ENCODE results near the gene SNORC. TPM values are rescaled to one million over a fixed set of nuclear protein-coding genes. Genes with fewer than 3 reads are reported as not detected.
"Not testable (repeated sequence)": the region's sequence is repeated elsewhere in the genome, so short reads cannot be mapped to it uniquely, and the experiment has no call there.

SNORC gene
- total RNA-seq, 2 experiments from 2014 or later = 0.87 to 2.1 TPM

- peaks cover 12% of the 10 kb centered on the region for H3K4me1 Mint-ChIP-seq
- DNase-seq = no peak
- no peak overlapping the region for H3K4me3 Mint-ChIP-seq
- H3K27me3 Mint-ChIP-seq = no peaks in the 10 kb centered on the region
- no peaks in the 10 kb centered on the region for H3K9me3 Mint-ChIP-seq (ENCODE audit: low read depth)
- no peaks in the 10 kb centered on the region for H3K36me3 Mint-ChIP-seq (ENCODE audit: low read depth)
- ATAC-seq = no peak
- ChIA-PET CTCF (interaction anchor here (0.5 kb wide), 1 partner anchor 21 kb away, joined by 3 read pairs; no protein-coding TSS in a partner anchor), POLR2A (no interaction called here)
- intact Hi-C loops (cut with DNase I, micrococcal nuclease) = no loop called here
- H3K27ac Mint-ChIP-seq = peak overlapping the region; percentile 28
Measured at GRCh38 chr2:232900811-232901735, 31.0 kb downstream of the SNORC start.

GRCh38 chr2:232901736-232902578 is 31.9 kb downstream of the SNORC start:
- DNase-seq = peak; percentile 80
- H3K9me3 Mint-ChIP-seq (ENCODE audit: low read depth) = no peaks in the 10 kb centered on the region
- POLR2A ChIA-PET = no interaction called here

GRCh38 chr2:232903989-232904388 is 33.9 kb downstream of the SNORC start:
- CTCF ChIA-PET = no interaction called here
- Mint-ChIP-seq H3K4me3 (no peak overlapping the region), H3K9me3 (ENCODE audit: low read depth) (no peaks in the 10 kb centered on the region), H3K27ac (no peak overlapping the region), H3K36me3 (ENCODE audit: low read depth) (no peaks in the 10 kb centered on the region), H3K4me1 (peaks cover 10% of the 10 kb centered on the region), H3K27me3 (peaks cover 1% of the 10 kb centered on the region)
- POLR2A ChIA-PET = no interaction called here
- intact Hi-C loops (cut with DNase I, micrococcal nuclease) = no loop called here
- ATAC-seq (no peak), DNase-seq (no peak)

More at GRCh38 chr2:232901736-232902578, 31.9 kb downstream of the SNORC start:
- no peaks in the 10 kb centered on the region for H3K36me3 Mint-ChIP-seq (ENCODE audit: low read depth)
- intact Hi-C loops (cut with DNase I, micrococcal nuclease) = no loop called here
- H3K27ac Mint-ChIP-seq = peak overlapping the region; percentile 28
- ATAC-seq = peak; percentile 86
- peaks cover 10% of the 10 kb centered on the region for H3K4me1 Mint-ChIP-seq
- CTCF ChIA-PET = no interaction called here
- no peaks in the 10 kb centered on the region for H3K27me3 Mint-ChIP-seq
- H3K4me3 Mint-ChIP-seq = peak overlapping the region; percentile 7

- POLR2A ChIA-PET; CTCF ChIA-PET; H3K4me3 Mint-ChIP-seq; DNase-seq; ATAC-seq; H3K36me3 Mint-ChIP-seq (ENCODE audit: low read depth); H3K27ac Mint-ChIP-seq; H3K4me1 Mint-ChIP-seq; intact Hi-C loops (cut with DNase I, micrococcal nuclease): not testable (repeated sequence)
- Mint-ChIP-seq H3K9me3 (ENCODE audit: low read depth) (peaks cover 11% of the 10 kb centered on the region), H3K27me3 (peaks cover 15% of the 10 kb centered on the region)
Measured at GRCh38 chr2:232906867-232907717, 37.0 kb downstream of the SNORC start.

GRCh38 chr2:232907718-232908085 is 37.6 kb downstream of the SNORC start:
- CTCF ChIA-PET; intact Hi-C loops (cut with DNase I, micrococcal nuclease); DNase-seq; H3K4me1 Mint-ChIP-seq; H3K4me3 Mint-ChIP-seq; POLR2A ChIA-PET; H3K36me3 Mint-ChIP-seq (ENCODE audit: low read depth); ATAC-seq; H3K27ac Mint-ChIP-seq: not testable (repeated sequence)
- H3K9me3 Mint-ChIP-seq (ENCODE audit: low read depth) = peaks cover 11% of the 10 kb centered on the region
- peaks cover 17% of the 10 kb centered on the region for H3K27me3 Mint-ChIP-seq

- Mint-ChIP-seq H3K36me3 (ENCODE audit: low read depth) (no peaks in the 10 kb centered on the region), H3K27me3 (peaks cover 22% of the 10 kb centered on the region), H3K9me3 (ENCODE audit: low read depth) (peaks cover 11% of the 10 kb centered on the region), H3K4me1 (no peaks in the 10 kb centered on the region), H3K27ac (no peak overlapping the region), H3K4me3 (no peak overlapping the region)
- ChIA-PET POLR2A (no interaction called here), CTCF (no interaction called here)
- intact Hi-C loops (cut with DNase I, micrococcal nuclease) = no loop called here
- DNase-seq (no peak), ATAC-seq (no peak)
Measured at GRCh38 chr2:232908695-232909094, 38.6 kb downstream of the SNORC start.

GRCh38 chr2:232910376-232910775 is 40.3 kb downstream of the SNORC start:
- ChIA-PET POLR2A (no interaction called here), CTCF (no interaction called here)
- Mint-ChIP-seq H3K27ac (no peak overlapping the region), H3K9me3 (ENCODE audit: low read depth) (peaks cover 11% of the 10 kb centered on the region), H3K36me3 (ENCODE audit: low read depth) (no peaks in the 10 kb centered on the region), H3K27me3 (peaks cover 27% of the 10 kb centered on the region), H3K4me1 (no peaks in the 10 kb centered on the region), H3K4me3 (no peak overlapping the region)
- ATAC-seq (no peak), DNase-seq (no peak)
- intact Hi-C loops (cut with DNase I, micrococcal nuclease) = no loop called here

- ChIA-PET CTCF (no interaction called here), POLR2A (no interaction called here)
- Mint-ChIP-seq H3K27me3 (peaks cover 36% of the 10 kb centered on the region), H3K4me1 (no peaks in the 10 kb centered on the region), H3K4me3 (no peak overlapping the region), H3K36me3 (ENCODE audit: low read depth) (no peaks in the 10 kb centered on the region), H3K27ac (no peak overlapping the region), H3K9me3 (ENCODE audit: low read depth) (peaks cover 11% of the 10 kb centered on the region)
- intact Hi-C loops (cut with DNase I, micrococcal nuclease) = no loop called here
- no peak for ATAC-seq
- DNase-seq = no peak
Measured at GRCh38 chr2:232911712-232912277, 41.7 kb downstream of the SNORC start.

GRCh38 chr2:232913903-232914302 is 43.8 kb downstream of the SNORC start:
- H3K4me1 Mint-ChIP-seq = no peaks in the 10 kb centered on the region

GRCh38 chr2:232919141-232919540 is 49.1 kb downstream of the SNORC start:
- no peak overlapping the region for H3K4me3 Mint-ChIP-seq
- peaks cover 42% of the 10 kb centered on the region for H3K27me3 Mint-ChIP-seq
- POLR2A ChIA-PET = no interaction called here
- no peak overlapping the region for H3K27ac Mint-ChIP-seq
- H3K4me1 Mint-ChIP-seq = no peaks in the 10 kb centered on the region
- H3K36me3 Mint-ChIP-seq (ENCODE audit: low read depth) = no peaks in the 10 kb centered on the region
- intact Hi-C loops (cut with DNase I, micrococcal nuclease) = no loop called here
- no peaks in the 10 kb centered on the region for H3K9me3 Mint-ChIP-seq (ENCODE audit: low read depth)
- DNase-seq = no peak
- no peak for ATAC-seq
- CTCF ChIA-PET = no interaction called here

More at GRCh38 chr2:232913903-232914302, 43.8 kb downstream of the SNORC start:
- DNase-seq (no peak), ATAC-seq (no peak)
- POLR2A ChIA-PET = no interaction called here
- Mint-ChIP-seq H3K36me3 (ENCODE audit: low read depth) (no peaks in the 10 kb centered on the region), H3K27me3 (peaks cover 39% of the 10 kb centered on the region), H3K27ac (no peak overlapping the region), H3K9me3 (ENCODE audit: low read depth) (peaks cover 11% of the 10 kb centered on the region), H3K4me3 (no peak overlapping the region)
- intact Hi-C loops (cut with DNase I, micrococcal nuclease) = no loop called here
- CTCF ChIA-PET = interaction anchor here (0.5 to 0.6 kb wide), 2 partner anchors 61 to 115 kb away, joined by 3 to 5 read pairs; no protein-coding TSS in a partner anchor

- Mint-ChIP-seq H3K4me1 (no peaks in the 10 kb centered on the region), H3K27ac (no peak overlapping the region), H3K27me3 (peaks cover 47% of the 10 kb centered on the region), H3K36me3 (ENCODE audit: low read depth) (no peaks in the 10 kb centered on the region), H3K4me3 (no peak overlapping the region), H3K9me3 (ENCODE audit: low read depth) (no peaks in the 10 kb centered on the region)
- CTCF ChIA-PET = no interaction called here
- intact Hi-C loops (cut with DNase I, micrococcal nuclease) = no loop called here
- ATAC-seq (no peak), DNase-seq (no peak)
- POLR2A ChIA-PET = no interaction called here
Measured at GRCh38 chr2:232920055-232920454, 50.0 kb downstream of the SNORC start.
